ENCODE results near the gene TNNI2.
"Not testable (repeated sequence)": the region's sequence is repeated elsewhere in the genome, so short reads cannot be mapped to it uniquely, and the experiment has no call there.

The TNNI2 gene

GRCh38 chr11:1878137-1879031 lies 39.6 kb downstream of the TNNI2 start:
- in situ Hi-C loops (cut with HindIII; ENCODE audit: low pct_ligation_motif_present, low pct_unique_long_range_greater_than_20kb, low sequenced_read_pairs): no loop called here
- no peak for DNase-seq

DNA sequence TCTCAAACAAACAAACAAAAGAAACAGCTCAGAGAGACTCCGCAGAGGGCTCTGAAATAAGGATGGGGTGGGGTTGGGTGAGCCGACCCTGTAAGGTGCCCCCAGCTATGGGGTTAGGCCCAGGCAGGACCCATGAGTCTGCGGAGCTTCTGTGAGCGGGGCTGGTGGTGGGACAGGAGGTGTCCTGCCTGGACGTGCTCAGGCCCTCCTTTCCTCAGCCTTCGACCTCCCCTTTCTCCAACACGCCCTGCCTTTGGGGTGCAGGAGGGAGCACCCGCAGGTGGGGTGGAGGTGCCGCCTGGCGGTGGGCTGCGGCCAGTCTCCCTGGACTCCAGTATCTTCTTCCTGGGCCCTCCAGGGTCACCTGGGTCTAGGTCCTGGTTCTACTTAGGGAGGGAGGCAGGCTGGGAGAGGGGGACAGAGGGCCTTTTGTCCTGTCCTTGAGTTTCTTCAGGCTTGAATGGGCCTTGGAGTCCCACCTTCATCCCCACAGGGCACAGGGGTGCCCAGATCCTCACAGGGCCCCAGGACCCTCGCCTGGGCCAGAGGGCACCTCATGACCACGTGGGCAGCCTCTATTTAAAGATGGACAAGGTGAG lies 40.7 kb downstream of the TNNI2 start:
- no peak for DNase-seq
- in situ Hi-C loops (cut with HindIII; ENCODE audit: low pct_ligation_motif_present, low pct_unique_long_range_greater_than_20kb, low sequenced_read_pairs): no loop called here

DNA sequence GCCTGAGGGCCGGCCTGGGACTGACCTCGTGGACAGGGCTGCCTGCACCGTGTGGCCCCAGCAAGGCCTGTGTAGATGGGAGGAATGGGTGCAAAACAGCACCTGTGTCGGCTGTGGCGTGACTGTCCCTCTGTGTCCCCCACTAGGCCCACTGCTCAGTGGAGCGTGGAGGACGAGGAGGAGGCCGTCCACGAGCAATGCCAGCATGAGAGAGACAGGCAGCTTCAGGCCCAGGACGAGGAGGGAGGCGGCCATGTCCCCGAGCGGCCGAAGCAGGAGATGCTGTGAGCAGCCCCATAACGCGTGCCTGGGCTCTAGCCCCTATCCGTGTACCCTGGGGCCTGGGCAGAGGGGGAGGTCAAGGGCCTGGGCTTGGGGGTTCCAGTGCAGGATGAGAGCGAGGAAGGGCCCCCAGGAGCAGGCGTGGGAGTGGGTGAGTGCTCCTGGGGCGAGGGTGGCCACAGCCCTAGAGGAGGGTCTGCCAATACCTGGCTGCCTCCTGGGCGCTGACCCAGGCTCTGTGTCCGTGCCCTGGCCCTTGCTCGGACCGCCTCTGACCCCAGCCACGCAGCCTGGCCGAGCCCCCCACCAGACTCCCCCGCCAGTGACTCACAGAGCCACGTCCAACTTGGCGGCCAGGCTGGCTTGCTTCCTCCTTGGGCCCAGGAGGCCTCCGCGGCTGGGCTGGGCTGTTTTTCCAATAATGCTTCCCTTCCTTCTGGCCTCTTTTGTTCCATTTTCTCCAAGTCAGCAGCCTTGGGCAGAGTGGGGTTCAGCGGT lies 41.4 kb downstream of the TNNI2 start:
- in situ Hi-C loops (cut with HindIII; ENCODE audit: low pct_ligation_motif_present, low pct_unique_long_range_greater_than_20kb, low sequenced_read_pairs): no loop called here
- DNase-seq: no peak

DNA sequence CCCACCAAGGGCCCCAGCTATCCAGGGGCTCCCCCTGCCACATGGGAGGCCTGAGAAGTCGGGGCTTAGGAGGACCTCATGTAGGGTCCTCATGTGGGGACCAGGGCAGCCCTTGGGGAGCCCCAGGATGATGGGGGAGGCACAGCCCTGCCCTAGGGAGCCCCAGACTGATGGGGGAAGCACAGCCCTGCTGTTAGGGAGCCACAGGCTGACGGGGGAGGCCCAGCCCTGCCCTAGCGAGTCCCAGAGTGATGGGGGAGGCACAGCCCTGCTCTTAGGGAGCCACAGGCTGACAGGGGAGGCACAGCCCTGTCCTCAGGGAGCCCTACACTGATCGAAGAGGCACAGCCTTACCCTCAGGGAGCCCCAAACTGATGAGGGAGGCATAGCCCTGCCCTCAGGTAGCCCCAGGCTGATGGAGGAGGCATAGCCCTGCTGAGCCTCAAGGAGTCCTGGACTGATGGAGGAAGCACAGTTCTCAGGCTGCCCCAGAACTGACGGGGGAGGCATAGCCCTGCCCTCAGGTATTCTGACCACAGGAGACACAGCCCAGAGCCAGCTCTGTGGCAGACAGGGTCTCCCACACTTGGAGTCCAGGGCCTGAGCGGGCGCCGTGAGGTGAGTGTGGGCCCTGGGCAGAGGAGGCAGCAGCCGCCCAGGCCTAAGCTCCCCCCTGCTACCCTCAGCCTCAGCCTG lies 42.1 kb downstream of the TNNI2 start:
- in situ Hi-C loops (cut with HindIII; ENCODE audit: low pct_ligation_motif_present, low pct_unique_long_range_greater_than_20kb, low sequenced_read_pairs): no loop called here
- DNase-seq: no peak

GRCh38 chr11:1881442-1882264 lies 42.9 kb downstream of the TNNI2 start:
- DNase-seq: no peak
- in situ Hi-C loops (cut with HindIII; ENCODE audit: low pct_ligation_motif_present, low pct_unique_long_range_greater_than_20kb, low sequenced_read_pairs): no loop called here

DNA sequence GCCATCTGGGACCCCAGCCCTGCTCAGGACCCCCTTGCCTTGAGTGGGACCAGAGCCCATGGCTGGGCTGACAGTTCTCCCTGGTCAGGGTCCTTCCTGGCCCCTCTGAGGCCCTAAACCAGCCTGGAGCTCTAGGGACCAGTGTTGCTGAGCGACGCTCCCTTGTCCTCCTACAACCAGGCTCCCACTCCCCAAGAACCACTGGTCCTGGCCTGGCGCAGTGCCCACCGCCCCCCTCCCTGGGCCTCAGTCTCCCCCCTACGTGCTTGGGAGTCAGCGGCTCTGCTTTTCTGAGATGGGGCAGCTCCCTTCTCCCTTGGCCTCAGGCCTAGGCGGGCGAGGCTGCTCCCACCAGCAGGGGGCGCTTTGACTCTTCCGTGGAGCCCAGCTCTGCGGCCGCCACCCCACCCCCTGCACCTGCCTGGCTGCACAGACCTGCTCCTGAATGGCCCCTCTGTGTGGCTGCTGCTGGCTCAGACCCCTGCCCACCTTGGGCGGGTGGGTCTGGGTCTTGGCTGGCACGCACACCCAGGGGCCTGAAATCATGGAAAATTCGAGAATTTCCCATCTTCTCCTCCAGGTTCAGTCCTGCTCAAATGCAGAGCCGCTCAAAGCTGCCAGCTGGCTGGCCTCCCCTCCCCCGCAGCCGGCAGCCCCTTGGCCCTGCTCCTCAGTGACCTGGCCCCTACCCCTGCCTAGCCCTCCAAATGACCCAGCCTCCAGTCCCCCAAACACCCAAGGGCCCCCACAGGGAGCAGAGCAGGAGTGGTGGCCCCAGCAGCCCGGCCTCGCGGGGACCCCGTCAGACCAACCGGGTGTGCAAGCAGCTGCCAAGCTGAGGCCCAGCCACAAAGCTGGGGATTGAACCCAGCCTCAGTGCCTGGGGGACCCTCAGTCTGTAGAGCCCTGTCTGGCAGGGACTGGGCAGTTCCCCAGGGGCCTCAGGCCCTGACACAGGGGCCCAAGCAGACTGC lies 43.8 kb downstream of the TNNI2 start:
- DNase-seq: peak; percentile 58
- in situ Hi-C loops (cut with HindIII; ENCODE audit: low pct_ligation_motif_present, low pct_unique_long_range_greater_than_20kb, low sequenced_read_pairs): no loop called here

GRCh38 chr11:1883346-1884302 lies 44.8 kb downstream of the TNNI2 start:
- in situ Hi-C loops (cut with HindIII; ENCODE audit: low pct_ligation_motif_present, low pct_unique_long_range_greater_than_20kb, low sequenced_read_pairs): no loop called here
- no peak for DNase-seq

DNA sequence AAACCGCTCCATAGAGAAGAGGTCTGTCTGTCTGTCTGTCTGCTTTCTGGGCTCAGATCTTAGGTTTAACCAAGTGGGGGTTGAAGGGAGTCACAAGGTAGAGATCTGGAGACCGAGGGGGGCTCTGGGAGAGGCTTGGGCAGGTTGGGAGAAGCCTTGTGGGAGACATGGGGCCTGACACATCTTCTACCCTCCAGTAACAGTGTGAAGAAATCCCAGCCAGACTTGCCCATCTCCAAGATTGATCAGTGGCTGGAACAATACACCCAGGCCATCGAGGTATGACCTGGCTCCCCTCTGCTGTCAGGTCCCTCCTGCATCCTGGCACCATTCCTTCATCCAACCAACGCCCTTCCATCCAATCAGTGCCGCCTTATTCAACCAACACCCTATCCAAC lies 45.5 kb downstream of the TNNI2 start:
- DNase-seq: no peak
- in situ Hi-C loops (cut with HindIII; ENCODE audit: low pct_ligation_motif_present, low pct_unique_long_range_greater_than_20kb, low sequenced_read_pairs): no loop called here

DNA sequence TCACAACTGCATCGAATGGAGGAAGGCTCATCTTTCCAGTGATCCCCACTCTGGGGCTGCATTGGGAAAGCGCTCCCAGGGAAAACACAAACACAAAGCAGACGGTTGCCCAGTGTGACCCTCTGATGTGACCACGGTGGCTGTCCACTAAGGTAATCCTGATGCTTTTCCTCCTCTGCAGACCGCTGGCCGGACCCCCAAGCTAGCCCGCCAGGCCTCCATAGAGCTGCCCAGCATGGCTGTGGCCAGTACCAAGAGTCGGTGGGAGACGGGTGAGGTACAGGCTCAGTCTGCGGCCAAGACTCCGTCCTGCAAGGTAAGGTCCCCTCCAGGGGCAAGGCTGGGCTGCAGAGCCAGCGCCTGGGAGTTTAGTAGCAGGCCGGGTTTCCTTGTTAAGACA lies 47.8 kb downstream of the TNNI2 start:
- in situ Hi-C loops (cut with HindIII; ENCODE audit: low pct_ligation_motif_present, low pct_unique_long_range_greater_than_20kb, low sequenced_read_pairs); DNase-seq: not testable (repeated sequence)

DNA sequence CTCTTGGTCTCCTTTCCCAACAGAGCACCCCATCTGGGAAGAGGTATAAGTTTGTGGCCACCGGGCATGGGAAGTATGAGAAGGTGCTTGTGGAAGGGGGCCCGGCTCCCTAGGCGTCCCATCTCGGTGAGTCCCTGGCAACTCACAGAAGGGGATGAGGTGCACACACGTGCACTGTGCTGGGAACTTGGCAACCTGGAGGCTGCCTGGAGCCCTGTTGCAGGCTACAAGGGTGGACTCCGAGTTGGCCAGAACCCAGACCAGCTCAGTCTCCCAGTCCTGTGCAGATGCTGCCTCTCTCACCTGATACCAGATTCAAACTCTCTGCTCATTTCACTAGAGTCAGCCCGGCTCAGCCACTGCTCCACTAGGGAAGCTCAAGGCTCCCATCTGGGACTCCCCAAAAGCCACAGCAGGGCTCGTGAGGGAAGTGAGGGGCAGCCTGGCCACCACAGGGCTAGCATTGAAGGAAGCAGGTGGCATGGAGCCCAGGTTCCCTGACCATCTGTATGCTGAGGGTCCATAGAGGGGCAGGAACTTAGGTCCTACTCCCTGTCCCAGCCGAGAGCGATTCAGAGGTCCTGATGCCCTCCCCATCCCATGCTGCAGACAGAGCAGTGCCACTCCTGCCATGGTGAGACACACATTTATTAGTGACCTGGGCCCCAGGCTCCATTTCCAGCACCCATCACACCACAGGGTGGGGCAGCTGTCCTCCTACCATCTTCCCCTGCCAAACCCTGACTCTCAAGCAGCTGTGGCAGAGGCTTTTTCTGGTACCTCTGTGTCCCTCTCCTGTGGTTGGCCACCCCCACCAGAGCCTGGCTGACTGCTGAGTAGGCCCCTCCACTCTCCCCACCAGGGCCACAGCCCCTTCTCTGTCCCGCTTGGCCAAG lies 48.9 kb downstream of the TNNI2 start:
- in situ Hi-C loops (cut with HindIII; ENCODE audit: low pct_ligation_motif_present, low pct_unique_long_range_greater_than_20kb, low sequenced_read_pairs): no loop called here
- DNase-seq: no peak

- no peak for DNase-seq
- in situ Hi-C loops (cut with HindIII; ENCODE audit: low pct_ligation_motif_present, low pct_unique_long_range_greater_than_20kb, low sequenced_read_pairs): no loop called here
These were observed 49.6 kb downstream of the TNNI2 start for GRCh38 chr11:1888347-1888753.

- no peak for DNase-seq
- in situ Hi-C loops (cut with HindIII; ENCODE audit: low pct_ligation_motif_present, low pct_unique_long_range_greater_than_20kb, low sequenced_read_pairs): no loop called here
These were observed 50.0 kb downstream of the TNNI2 start for GRCh38 chr11:1888811-1889210.

- in situ Hi-C loops (cut with HindIII; ENCODE audit: low pct_ligation_motif_present, low pct_unique_long_range_greater_than_20kb, low sequenced_read_pairs): no loop called here
- DNase-seq: no peak
These were observed 50.6 kb downstream of the TNNI2 start for GRCh38 chr11:1889224-1889930.

GRCh38 chr11:1889941-1890855 lies 51.4 kb downstream of the TNNI2 start:
- DNase-seq: no peak
- in situ Hi-C loops (cut with HindIII; ENCODE audit: low pct_ligation_motif_present, low pct_unique_long_range_greater_than_20kb, low sequenced_read_pairs): no loop called here
